Measurements from ENCODE around the gene LRRC38.
"Not testable (repeated sequence)": the region's sequence is repeated elsewhere in the genome, so short reads cannot be mapped to it uniquely, and the experiment has no call there.

The LRRC38 gene

GRCh38 chr1:13513895-13514546, at the start of gene LRRC38:
Gene LRRC38, minus strand, starts transcription at chr1:13514003. Its CDS starts 410 bp downstream, at chr1:13513593.
- H3K9ac ChIP-seq (ENCODE audit: low read length): no peak within 1 kb of the TSS
- H3K9me2 ChIP-seq (ENCODE audit: low read depth, low read length): no peaks in the 10 kb centered on the region
- no peaks in the 10 kb centered on the region for H3K4me1 ChIP-seq (ENCODE audit: insufficient read depth, low read length, severe bottlenecking)
- no peaks in the 10 kb centered on the region for H4K20me1 ChIP-seq (ENCODE audit: insufficient read depth, low read length)
- no peak within 1 kb of the TSS for H2AFZ ChIP-seq (ENCODE audit: low read length)
- H3K4me3 ChIP-seq (ENCODE audit: low read depth, low read length, poor library complexity, severe bottlenecking): no peak within 1 kb of the TSS
- H3K36me3 ChIP-seq (ENCODE audit: insufficient read depth, low read length): no peaks in the 10 kb centered on the region
- no peaks in the 10 kb centered on the region for H3F3A ChIP-seq (ENCODE audit: insufficient read depth, low read length)
- H3K79me2 ChIP-seq (ENCODE audit: insufficient read depth, low read length): no peaks in the 10 kb centered on the region
- no peak within 1 kb of the TSS for H3K4me2 ChIP-seq (ENCODE audit: low read length)
- no peak within 1 kb of the TSS for H3K27ac ChIP-seq (ENCODE audit: low read depth, low read length, poor library complexity, severe bottlenecking)
- TF ChIP-seq CTCF (IDR thresholded peaks at IDR 0.05; ENCODE audit: low read length) (no peak), EZH2 (IDR thresholded peaks at IDR 0.05; ENCODE audit: borderline replicate concordance, low read length) (no peak)
- no peaks in the 10 kb centered on the region for H3K9me3 ChIP-seq (ENCODE audit: low read length)
- 0 out of 2 replicates have a peak, but pooled peaks cover 3% of the 10 kb centered on the region for H3K27me3 ChIP-seq (ENCODE audit: insufficient read depth, low read length)

GRCh38 chr1:13562981-13563380, 49.2 kb upstream of the LRRC38 start:
- H3K27me3 ChIP-seq (ENCODE audit: insufficient read depth, low read length); H3K4me1 ChIP-seq (ENCODE audit: insufficient read depth, low read length, severe bottlenecking); H3K9me3 ChIP-seq (ENCODE audit: low read length); H3K79me2 ChIP-seq (ENCODE audit: insufficient read depth, low read length); H3K27ac ChIP-seq (ENCODE audit: low read depth, low read length, poor library complexity, severe bottlenecking); H3K9ac ChIP-seq (ENCODE audit: low read length); H3F3A ChIP-seq (ENCODE audit: insufficient read depth, low read length); H3K4me3 ChIP-seq (ENCODE audit: low read depth, low read length, poor library complexity, severe bottlenecking); H3K4me2 ChIP-seq (ENCODE audit: low read length); H2AFZ ChIP-seq (ENCODE audit: low read length); H3K9me2 ChIP-seq (ENCODE audit: low read depth, low read length); H4K20me1 ChIP-seq (ENCODE audit: insufficient read depth, low read length); H3K36me3 ChIP-seq (ENCODE audit: insufficient read depth, low read length): not testable (repeated sequence)

GRCh38 chr1:13560541-13560940, 46.7 kb upstream of the LRRC38 start:
- TF ChIP-seq EZH2 (IDR thresholded peaks at IDR 0.05; ENCODE audit: borderline replicate concordance, low read length) (no peak), CTCF (IDR thresholded peaks at IDR 0.05; ENCODE audit: low read length) (no peak)
- H3K9me3 ChIP-seq (ENCODE audit: low read length): no peaks in the 10 kb centered on the region
- H3K27me3 ChIP-seq (ENCODE audit: insufficient read depth, low read length): no peaks in the 10 kb centered on the region
- H3K9me2 ChIP-seq (ENCODE audit: low read depth, low read length): no peaks in the 10 kb centered on the region
- H4K20me1 ChIP-seq (ENCODE audit: insufficient read depth, low read length): no peaks in the 10 kb centered on the region
- no peak overlapping the region for H3K9ac ChIP-seq (ENCODE audit: low read length)
- H3F3A ChIP-seq (ENCODE audit: insufficient read depth, low read length): no peaks in the 10 kb centered on the region
- no peak overlapping the region for H3K4me2 ChIP-seq (ENCODE audit: low read length)
- H3K4me1 ChIP-seq (ENCODE audit: insufficient read depth, low read length, severe bottlenecking): no peaks in the 10 kb centered on the region
- no peaks in the 10 kb centered on the region for H3K36me3 ChIP-seq (ENCODE audit: insufficient read depth, low read length)
- no peak overlapping the region for H3K4me3 ChIP-seq (ENCODE audit: low read depth, low read length, poor library complexity, severe bottlenecking)
- no peak overlapping the region for H3K27ac ChIP-seq (ENCODE audit: low read depth, low read length, poor library complexity, severe bottlenecking)
- no peaks in the 10 kb centered on the region for H3K79me2 ChIP-seq (ENCODE audit: insufficient read depth, low read length)
- no peak overlapping the region for H2AFZ ChIP-seq (ENCODE audit: low read length)

- no peak for TF ChIP-seq CTCF (IDR thresholded peaks at IDR 0.05; ENCODE audit: low read length)
- no peak for TF ChIP-seq EZH2 (IDR thresholded peaks at IDR 0.05; ENCODE audit: borderline replicate concordance, low read length)
- Histone ChIP-seq H3K4me2 (ENCODE audit: low read length) (no peak overlapping the region), H2AFZ (ENCODE audit: low read length) (no peak overlapping the region), H3K27ac (ENCODE audit: low read depth, low read length, poor library complexity, severe bottlenecking) (no peak overlapping the region), H3K9me3 (ENCODE audit: low read length) (no peaks in the 10 kb centered on the region), H3K4me3 (ENCODE audit: low read depth, low read length, poor library complexity, severe bottlenecking) (no peak overlapping the region), H3K27me3 (ENCODE audit: insufficient read depth, low read length) (no peaks in the 10 kb centered on the region), H3K9ac (ENCODE audit: low read length) (no peak overlapping the region), H3K9me2 (ENCODE audit: low read depth, low read length) (no peaks in the 10 kb centered on the region), H4K20me1 (ENCODE audit: insufficient read depth, low read length) (no peaks in the 10 kb centered on the region), H3K36me3 (ENCODE audit: insufficient read depth, low read length) (no peaks in the 10 kb centered on the region), H3F3A (ENCODE audit: insufficient read depth, low read length) (no peaks in the 10 kb centered on the region), H3K4me1 (ENCODE audit: insufficient read depth, low read length, severe bottlenecking) (no peaks in the 10 kb centered on the region), H3K79me2 (ENCODE audit: insufficient read depth, low read length) (no peaks in the 10 kb centered on the region)
These were observed 42.5 kb upstream of the LRRC38 start for GRCh38 chr1:13556224-13556764.

Data from OCI-LY1 (cell line).